NCI-H2171 treated with DMSO at 0.1 percent for 48 hours (cell line): ENCODE data around the gene TRPT1.
A peak's percentile ranks its signal among the peaks of the same experiment; 100 is the strongest.

Experiments used
- DNase-seq: peaks from one replicate; lab custom pipeline; 2025; lab: John Stamatoyannopoulos, UW

Gene TRPT1

DNA sequence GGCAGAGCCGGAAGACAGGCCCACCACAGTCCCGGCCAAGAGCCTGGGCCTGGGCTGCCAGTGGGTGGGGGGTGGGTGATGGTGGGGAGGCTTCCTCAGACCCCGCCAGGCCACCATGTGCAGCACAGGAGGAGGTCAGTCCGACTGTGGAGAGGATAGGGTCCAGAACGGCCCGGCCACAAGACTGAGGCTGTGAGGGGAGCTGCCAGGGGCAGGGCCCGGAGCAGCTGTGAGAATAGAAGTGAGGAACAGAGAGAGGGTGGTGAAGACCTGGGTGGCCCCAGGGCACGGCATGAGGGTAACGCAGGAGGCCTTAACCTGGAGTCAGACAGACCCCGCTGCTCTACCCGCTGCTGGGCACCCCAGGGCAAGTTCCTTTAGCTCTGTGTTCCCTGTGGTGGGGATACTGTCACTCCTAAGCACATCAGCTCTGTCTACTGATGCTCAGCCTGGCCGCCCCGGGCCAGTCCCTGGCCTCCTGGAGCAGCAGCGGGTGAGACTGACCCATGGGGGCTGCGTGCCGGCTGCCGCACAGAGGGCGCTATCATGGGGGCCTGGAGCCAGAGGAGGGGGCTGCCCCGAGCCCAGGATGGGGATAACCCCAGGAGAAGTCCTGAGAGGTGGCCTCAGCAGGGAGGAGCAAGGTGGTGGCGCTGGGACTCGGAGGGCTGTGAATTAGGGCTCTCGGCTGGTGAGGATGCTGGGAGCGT, 17.7 kb downstream of the TRPT1 start:
- DNase-seq = no peak

DNA sequence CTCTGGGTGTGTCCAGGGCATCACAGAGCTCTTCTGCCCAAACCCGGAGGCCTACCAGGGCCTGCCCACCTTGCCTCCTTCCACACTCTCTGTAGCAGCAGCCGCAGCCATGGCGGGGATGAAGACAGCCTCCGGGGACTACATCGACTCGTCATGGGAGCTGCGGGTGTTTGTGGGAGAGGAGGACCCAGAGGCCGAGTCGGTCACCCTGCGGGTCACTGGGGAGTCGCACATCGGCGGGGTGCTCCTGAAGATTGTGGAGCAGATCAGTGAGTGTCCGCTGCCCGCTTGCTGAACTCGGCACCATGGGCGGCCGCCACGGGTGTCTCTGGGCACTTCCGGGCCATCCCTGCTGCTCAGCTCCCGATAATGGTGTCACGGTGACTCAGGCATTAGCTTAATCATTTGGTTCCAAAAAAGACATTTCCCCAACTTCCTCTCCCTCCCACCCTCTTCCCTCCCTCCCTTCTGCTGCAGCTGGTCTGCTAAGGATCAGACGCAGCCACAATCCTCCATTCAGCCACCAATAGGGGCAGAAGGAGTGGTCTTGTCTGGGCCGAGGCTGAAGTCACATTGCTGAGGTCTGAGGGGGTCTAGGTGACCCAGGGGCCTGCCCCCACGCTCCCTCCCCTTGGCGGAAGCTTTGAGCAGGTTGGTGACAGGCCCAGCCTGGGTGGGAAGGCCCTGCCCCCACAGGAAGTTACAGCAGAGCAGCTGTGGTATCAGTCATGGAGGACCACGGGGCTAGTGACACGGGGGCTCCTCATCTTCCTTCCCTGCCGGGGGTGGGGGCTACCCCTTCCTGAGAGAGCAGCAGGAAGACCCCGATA, 18.5 kb downstream of the TRPT1 start:
- no peak for DNase-seq

DNA sequence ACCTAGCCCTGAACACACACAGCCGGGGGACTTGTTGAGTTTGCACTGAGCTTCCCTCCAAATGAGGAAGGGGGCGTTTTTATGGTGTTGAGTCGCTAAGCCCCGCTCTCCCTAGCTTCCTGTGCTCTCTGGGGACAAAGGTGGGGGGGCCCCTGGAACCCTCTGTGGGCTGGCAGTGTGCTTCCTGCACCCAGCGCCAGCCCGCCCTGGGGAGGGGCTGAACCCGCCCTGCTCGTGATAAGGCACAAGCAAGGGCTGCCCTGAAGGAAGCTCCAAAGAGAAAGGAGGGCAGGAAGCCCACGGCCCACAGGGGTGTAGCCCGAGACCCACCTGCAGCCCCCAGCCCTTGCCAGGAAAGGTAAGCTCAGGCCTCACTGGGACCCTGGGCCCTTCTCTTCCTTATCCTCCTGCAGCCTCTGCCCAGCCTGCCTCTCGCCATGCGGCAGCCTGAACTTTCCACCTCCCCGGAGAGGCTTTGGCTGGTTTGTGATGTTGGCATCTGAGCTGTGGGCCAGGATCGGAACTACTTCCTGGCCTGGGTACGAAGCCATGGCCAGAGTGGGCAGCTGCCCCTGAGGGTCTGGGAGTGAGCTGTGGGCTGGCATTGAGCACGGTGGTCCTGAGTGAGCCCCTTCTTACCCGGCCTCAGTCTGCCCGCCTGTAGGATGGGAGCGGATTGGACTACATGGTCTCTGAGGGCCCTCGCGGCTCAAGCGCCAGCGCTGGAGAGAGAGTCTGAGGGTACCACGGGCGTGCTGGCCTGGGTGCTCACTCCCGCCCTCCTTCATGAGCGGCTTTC, 19.3 kb downstream of the TRPT1 start, which contains the start of gene FERMT3:
TSS of gene FERMT3 (plus strand) at position 265 of the 799 bp plus-strand sequence. CDS start 644 bp downstream, outside the sequence.
- no peak for DNase-seq

DNA sequence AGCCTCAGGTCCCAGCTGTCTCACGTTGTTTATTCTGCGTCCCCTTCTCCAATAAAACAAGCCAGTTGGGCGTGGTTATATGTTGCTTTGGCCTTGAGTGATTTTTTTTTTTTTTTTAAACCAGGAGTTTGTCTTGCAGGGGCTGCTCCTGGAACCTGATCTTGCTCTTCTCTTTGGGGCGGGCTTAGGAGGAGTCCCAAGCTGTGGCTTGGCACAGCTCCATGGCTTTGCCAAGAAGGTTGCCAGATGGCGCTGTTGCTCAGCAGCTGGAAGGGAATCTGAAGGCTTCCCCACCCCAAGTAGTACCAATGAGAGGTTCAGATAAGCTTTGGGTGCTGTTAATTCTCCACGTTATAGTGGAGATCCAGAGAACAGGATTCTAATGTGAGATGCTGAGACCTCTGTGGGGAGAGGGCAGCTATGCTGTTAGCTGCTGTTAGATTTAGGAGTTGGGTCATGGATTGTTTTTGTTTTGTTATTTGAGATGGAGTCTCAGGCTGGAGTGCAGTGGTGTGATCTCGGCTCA, 21.5 kb downstream of the TRPT1 start:
- peak; percentile 99 for DNase-seq

DNA sequence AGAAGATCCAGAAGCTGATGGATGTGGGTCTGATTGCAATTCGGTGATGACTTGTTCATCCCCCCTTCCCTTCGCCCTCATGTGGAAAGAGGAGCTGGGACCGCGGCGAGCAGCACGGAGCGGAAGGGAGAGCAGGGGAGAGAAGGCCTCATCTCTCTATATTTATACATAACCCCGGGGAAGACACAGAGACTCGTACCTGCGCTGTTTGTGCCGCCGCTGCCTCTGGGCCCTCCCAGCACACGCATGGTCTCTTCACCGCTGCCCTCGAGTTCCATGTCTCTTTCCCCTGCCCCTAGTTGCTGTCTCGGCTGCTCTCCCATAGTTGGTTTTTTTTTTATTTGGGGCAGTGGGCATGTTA, 21.9 kb downstream of the TRPT1 start:
- no peak for DNase-seq

DNA sequence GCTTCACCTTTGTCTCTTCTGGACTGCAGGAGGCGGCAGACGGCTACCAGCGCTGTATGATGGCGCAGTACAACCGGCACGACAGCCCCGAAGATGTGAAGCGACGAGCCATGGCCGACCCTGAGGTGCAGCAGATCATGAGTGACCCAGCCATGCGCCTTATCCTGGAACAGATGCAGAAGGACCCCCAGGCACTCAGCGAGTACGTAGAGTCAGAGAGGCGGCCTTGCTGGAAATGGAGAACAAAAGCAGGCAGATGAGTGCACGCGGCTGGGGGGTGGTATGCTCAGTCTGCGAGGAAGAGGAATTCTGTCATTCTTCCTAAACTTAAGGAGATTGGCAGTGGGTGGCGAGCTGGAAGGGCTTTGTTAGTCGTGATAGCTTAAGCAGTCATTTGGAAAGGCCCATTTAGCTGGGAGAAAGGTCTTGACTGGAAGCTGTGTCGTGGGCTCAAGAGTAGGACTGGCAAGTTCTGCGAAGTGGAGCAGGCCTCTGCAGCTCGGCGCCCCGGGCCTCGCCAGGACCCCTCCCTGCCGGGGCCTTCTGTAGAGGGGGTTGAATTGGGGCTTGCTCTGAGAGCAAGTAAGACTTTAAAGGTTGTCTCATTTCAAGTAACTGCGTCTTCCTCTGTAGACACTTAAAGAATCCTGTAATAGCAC, 22.4 kb downstream of the TRPT1 start:
- no peak for DNase-seq

DNA sequence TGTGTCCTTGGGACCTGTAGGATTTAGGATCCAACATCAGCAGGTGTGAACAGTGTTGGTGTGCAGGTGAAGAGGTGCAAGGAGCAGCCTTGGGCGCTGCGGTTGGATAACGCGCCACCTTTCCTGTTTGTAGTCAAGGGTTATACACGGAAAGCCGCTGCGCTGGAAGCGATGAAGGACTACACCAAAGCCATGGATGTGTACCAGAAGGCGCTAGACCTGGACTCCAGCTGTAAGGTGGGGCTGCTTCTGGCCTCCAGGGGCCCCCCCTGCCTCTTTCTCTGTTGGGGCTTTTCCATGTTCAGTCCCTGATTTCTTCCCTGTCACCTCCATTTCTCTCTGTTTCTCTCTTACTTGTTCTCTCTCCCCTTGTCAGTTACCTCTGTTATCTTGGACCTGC, 23.0 kb downstream of the TRPT1 start:
- no peak for DNase-seq

DNA sequence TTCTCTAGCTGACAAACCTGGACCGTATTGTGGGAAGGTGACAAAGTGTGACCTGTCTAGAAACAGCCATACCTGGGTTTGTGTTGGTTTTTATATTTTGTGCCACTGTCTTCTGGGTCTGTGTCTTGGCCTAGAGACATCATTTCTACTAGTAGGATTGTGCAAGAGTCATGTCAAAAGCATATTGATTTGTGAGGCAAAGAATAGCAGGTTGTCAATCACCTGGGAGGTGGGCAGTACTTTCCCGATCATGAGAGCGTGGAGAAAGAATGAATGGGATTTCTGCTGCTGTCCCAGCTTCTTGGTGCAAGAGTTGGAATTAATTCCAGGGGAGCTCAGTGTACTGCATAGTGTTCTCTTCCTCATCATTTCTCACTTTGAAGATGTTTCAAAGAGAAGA, 24.4 kb downstream of the TRPT1 start:
- no peak for DNase-seq

DNA sequence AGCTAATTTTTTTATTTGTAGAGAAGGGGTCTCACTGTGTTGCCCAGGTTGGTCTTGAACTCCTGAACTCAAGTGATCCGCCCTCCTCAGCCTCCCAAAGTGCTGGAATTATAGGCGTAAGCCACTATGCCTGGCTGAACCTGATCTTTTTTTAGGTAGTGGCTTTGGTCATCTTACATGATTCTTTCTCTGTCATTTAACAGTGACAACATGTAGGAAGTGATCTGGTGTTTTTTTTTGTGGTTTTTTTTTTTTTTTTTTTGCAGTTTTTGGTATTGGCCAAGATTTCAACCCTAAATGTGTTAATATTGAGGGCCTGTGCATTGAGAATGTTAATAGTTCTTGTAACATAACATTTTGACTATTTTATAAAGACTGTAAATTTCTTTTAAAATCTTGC, 27.5 kb downstream of the TRPT1 start:
- DNase-seq = no peak

DNA sequence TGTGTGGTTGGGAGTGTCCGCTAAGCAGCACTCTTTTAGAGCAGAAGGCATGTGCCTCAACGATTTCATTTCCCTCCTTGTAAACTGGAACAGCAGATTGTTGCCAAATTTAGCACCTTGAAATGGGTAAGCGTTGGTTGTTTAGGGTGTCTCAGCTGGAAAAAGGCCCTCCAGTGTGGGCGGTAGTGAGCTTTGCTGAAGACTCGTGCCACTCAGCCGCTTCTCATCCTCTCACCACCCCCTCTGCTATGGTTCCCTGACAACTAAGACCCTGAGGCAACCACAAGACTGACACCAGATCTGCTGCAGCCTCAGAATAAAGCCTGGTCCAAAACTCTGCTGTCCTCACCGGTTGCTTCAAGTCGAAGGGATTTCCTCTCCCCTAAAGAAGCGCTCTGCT, 29.4 kb downstream of the TRPT1 start:
- DNase-seq = no peak

DNA sequence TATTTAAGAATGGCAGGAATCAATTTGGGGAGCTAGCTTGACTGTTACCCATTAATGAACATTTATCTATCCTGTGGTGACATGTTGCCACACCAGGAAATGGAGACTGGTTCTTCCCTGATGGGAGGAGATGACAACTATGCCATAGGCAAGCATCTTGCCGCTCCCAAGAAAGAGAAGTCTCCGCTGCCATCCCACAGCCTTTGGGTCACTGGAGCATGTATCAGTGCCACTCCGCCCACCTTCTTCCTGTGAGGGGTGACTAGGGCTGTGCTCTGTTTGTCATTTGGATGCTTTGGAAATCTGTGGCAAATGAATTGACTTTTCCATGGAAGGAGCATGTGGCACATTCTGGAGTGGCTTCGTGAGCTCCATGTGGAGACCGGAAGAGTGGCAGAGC, 33.6 kb downstream of the TRPT1 start:
- no peak for DNase-seq

DNA sequence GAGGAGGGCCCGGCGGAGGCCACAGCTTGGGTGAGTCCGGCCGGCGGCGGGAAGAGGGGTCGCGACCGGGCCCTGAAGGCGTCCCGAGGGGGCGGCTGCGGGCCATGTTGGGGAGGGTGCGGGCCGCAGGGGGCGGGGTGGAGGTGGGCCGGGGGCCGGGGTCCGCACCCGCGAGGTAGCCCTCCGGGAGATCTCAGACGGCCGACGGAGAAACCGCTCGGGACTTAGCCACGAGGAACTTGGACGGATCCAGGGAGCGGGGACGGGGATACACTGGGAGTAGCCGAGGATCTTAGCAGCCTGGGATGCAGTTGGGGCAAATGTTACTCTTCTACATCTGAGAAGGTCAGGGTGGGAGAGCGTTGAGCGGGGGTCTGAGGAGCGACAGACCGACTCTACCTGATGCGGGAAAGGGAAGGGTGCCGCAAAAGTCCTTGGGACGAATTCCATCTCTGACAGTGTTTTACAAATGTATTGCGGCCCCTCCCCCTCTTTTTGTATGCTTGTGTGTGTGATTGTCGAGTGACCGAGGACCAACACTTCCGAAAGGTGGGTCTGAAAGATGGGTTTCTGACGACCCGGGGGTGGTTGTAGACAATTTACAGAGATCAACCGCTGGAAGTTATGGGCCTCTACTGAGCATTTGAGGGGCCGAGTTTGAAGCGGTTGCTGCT, 39.4 kb downstream of the TRPT1 start:
- DNase-seq = no peak

DNA sequence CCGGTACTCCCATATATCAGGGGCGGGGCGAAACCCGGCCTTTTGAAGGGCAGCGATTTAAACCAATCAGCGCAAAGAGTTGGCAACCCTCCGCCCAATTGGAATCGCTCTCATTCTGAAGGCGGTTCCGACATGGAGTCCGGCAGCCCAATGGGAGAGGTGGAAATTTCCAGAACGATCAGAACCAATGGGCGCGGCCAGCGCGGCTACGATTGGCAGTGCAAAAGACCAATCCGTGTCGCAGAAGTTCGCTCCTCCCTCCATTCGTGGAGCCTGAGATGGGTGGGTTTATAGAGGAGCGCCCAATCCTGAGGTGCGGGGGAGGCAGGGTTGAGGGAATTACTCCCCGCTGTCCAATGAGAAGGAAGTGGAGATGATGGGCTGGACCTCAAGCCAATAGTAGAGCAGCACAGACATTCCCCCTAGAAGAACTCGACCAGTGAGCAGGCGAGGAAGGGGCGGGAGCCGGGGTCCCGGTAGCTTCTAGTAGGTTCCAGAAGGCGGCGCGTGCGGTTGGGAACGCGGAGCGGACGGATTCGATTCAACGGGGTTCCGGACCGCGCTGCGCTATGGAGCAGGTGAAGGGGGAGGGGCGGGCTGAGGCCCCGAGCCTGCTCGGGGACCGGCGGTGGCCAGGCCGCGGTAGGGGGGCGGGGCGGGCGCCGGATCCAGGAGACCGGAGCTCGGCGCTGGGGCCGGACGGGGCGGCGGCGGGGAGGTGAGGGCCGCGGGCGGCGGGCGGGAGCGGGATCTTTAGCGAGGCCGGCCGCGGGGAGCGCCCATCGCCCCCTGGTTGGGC, 40.1 kb downstream of the TRPT1 start, which contains the start of gene STIP1:
TSS of gene STIP1 (plus strand) at position 479 of the 799 bp plus-strand sequence. CDS start at position 570, 91 bp downstream.
- DNase-seq = peak; percentile 100

DNA sequence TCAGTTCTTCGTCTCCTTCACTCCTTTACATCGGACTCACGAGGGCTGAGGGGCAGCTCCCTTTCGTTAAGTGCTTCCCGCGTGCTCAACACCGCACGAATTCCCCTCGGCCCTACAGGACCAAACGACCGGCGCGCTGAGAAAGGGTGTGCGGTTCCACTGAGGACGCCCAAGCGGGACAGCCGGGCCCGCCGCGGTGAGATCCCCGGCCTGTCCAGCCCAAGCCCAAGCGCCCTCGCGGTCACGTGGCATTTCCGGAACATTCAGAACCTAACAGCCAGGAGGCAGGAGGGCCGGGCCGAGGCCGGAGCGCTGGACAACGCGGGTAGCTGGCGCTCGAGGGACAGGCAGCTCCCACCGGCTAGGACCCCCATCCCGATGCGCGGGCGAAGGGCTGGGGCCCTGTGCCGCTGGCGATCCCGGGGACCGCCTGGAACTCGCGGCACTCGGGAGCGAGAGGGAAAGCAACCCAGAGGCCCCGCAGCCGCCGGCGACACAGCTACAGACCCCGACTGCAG, 40.8 kb downstream of the TRPT1 start:
- peak; percentile 56 for DNase-seq

DNA sequence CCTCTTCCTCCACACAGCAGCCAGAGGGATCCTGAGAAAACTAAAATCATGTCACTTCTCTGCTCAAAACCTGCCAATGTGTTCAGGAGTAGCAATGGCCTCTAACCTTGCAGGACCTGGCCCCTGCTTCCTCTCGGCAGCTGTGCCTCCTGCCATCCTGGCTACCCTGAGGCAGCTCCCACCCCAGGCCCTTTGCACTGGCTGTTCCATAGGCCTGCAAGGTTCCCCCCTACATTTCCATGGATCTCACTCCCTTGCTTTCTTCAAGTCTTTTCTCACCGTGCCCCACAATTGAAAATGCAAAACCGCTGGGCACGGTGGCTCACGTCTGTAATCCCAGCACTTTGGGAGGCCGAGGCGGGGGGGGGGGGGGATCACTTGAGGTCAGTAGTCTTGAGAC, 42.1 kb downstream of the TRPT1 start:
- DNase-seq = no peak

DNA sequence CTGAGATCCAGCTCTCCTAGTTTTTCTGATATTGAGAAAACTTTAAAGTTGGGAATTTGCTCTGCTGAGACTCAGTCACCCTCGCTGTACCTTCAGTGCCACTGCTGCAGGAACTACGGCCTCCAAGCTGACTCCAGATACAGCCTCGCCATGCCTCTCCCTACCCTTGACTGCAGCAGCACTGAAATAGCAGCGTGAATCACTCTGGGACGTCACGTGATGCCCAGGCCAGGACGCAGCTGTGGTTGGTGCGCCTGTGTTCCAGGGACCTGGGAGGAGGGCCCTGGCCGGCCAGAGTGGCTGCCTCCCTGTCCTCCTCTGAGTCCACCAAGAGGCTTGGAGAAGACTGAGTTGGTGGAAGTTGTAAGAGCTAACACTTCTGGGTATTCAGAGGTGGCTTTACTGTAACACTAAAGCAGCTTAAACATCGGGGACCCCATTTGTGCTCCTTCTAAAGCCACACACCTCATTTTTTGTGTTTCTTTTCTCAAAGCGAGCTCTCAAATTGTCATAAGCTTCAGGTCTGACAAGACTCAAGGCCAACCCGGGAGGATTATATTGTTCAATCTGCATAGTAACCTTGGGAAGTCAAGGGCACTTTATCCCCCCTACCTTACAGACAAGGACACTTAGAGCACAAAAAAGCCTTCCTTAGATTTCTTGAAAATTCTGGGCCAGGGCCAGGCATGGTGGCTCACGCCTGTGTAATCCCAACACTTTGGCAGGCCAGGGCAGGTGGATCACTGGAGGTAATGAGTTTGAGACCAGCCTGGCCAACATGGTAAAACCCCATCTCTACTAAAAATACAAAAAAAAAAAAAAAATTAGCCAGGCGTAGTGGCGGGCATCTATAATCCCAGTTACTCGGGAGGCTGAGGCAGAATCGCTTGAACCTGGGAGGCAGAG, 44.2 kb downstream of the TRPT1 start:
- peak; percentile 72 for DNase-seq

DNA sequence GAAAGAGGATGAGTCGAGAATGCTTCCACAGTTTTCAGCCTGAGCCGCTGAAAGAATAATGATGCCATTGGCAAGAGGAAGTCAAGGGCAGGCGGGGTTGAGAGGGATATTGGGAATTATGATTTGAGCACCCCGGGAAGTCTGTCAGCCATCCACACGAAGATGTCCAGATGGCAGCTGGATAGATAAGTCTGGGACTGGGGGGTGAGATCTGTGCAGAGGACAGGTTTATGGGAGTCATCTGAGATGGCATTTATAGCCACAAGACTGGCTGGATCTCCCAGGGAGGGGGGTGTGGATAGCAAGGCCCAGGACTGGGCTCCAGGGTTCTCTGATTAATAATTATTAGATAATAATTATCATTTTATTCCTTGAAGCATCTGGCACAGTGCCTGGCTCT, 45.1 kb downstream of the TRPT1 start:
- DNase-seq = peak; percentile 48

DNA sequence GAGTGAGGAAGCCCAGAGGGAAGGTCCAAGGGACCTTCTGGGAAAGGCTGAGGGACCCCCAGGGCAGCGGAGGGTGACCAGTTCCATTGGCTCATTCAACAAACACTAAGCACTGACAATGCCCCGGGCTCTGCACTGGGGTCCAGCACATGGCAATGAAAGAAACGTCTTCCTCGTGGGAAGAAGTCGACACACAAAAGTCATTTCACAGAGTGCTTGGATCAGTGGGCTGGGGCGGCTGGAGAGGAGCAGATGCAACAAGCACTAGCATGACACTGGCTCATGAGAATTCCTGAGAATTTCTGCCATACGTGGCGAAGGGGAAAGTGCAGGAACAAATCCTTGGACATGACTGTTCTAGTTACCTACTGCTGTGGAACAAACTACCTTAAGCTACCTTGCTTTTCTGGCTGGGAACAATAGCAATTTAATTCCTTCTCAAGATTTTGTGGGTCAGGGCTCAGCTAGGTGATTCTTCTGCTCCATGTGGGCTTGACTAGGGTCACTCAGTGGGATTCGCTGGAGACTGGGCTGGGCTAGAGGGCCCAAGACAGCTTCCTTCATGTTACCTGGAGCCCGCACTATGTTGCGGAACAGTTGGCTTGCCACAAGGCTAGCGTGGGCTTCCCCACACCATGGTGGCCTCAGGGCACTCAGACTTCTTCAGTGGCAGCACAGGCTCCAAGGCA, 46.9 kb downstream of the TRPT1 start:
- no peak for DNase-seq
